HuH-7 (cell line): ENCODE data around the gene SPATA7.

Source experiments
- DNase-seq: peaks from one replicate; pipeline ENCODE4 v3.0.0; 2011; ENCODE audit warnings: low spot score

The SPATA7 gene

DNA sequence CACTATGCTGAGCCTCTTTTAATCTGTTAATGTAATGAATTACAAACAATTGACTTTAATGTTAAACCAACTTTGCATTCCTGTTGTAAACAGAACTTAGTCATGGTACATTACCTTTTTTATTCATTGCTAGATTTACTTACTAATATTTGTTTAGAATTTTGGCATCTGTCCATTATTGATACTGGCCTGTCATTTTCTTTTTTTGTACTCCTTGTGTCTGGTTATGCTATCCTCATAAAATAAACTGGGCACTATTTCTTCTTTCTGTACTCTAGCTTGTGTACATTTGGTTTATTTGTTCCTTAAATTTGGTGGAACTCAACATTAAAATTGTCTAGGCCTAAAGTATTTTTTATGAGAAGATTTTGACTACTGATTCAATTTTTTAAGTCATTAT, 32.1 kb downstream of the SPATA7 start:
- DNase-seq: no peak

- DNase-seq: no peak
These were observed 34.7 kb downstream of the SPATA7 start for GRCh38 chr14:88420187-88420586.

- no peak for DNase-seq
These were observed 35.8 kb downstream of the SPATA7 start for GRCh38 chr14:88421286-88421685.

GRCh38 chr14:88422047-88422446, 36.6 kb downstream of the SPATA7 start:
- DNase-seq: no peak

DNA sequence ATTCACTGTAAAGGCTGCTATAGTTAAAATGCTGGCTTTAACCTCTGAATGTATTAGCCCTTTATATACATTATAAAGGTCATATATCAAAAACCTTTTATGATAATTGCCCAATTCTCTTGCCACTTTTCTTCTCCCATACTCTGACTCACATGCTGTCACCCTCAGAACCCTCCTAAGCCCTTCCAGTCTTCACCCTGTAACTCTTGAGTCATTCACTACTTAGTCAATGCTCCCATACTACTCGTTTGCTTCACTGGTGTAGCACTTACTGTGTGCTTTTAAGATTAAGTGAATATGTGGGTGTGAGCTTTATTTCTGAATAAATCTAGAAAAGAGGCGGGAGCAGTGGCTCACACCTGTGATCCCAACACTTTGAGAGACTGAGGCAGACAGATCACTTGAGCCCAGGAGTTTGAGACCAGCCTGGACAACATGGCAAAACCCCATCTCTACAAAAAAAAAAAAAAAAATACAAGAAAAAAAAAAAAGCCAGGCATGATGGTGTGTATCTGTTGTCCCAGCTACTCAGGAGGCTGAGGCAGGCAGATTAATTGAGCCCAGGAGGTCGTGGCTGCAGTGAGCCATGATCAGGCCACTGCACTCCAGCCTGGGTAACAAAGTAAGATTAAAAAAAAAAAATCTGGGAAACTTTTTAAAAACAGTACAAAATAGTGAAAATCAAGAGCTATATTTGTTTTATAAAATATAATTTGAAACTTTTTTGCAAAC, 37.6 kb downstream of the SPATA7 start:
- no peak for DNase-seq

DNA sequence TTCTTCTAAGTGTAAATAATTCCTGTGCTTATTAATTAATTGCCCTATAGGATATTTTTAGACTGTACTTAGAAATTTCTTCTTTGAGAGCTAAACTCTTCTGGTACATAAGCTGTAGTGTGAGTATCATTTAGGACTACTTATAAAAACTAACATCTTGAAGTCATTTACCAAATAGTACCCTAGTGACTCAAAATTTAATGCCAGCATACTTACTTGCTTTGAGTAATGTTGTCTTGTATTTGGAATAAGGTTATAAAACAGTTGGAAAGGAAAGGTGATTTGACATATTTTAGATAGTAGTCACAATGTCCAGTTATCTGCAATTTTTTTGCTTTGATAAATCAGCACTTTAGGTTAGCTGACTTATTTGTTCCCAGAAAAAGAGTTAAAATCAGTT, 39.1 kb downstream of the SPATA7 start:
- DNase-seq: no peak

- DNase-seq: no peak
These were observed 40.8 kb downstream of the SPATA7 start for GRCh38 chr14:88426271-88426670.

- no peak for DNase-seq
These were observed 45.5 kb downstream of the SPATA7 start for GRCh38 chr14:88430976-88431375.

- DNase-seq: no peak
These were observed 52.2 kb downstream of the SPATA7 start for GRCh38 chr14:88437658-88438057.

- no peak for DNase-seq
These were observed 53.6 kb downstream of the SPATA7 start for GRCh38 chr14:88439088-88439487.

- DNase-seq: no peak
These were observed 66.8 kb downstream of the SPATA7 start for GRCh38 chr14:88452231-88452630.

- DNase-seq: no peak
These were observed 69.4 kb downstream of the SPATA7 start for GRCh38 chr14:88454886-88455285.

DNA sequence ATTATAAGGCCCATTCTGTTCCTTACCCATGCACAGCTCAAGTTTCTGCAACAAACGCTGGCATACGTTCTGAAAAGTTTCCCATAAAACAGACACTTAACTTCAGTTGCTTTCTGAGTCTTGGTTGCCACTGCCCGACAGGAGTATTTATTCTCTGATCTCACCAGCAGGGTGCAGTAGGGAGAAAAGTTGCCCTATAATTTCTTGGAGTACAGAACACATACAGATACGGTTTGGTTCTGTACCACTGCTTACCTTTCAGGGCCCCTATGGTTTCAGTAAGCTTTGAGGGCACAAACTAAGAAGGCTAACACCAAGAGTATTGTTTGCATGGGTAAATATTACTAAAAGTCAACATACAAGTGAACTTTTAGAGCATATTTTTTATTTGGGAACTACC, 77.9 kb downstream of the SPATA7 start:
- peak; percentile 40 for DNase-seq

DNA sequence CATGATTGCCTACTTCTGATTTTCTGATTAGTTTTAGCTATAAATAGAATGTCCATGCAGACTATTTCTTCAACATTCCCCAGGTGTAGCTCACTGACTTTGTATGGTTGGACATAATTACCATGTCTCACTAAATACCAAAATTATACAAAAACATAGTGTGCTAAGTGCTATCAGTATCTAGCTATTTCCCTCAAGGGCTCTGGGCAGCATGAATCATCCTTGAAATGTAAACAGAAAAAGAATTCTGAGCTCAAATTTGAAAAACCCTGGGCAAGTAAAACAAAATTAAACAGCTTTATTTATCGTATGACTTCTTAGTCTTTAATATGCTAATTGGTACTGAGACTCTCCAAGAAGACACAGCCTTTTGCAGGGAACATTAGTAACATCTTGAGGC, 82.9 kb downstream of the SPATA7 start:
- DNase-seq: no peak

GRCh38 chr14:88470542-88471440, 85.3 kb downstream of the SPATA7 start:
- DNase-seq: no peak

- peak; percentile 39 for DNase-seq
These were observed 88.3 kb downstream of the SPATA7 start for GRCh38 chr14:88473791-88474190.

GRCh38 chr14:88476214-88476774, 90.8 kb downstream of the SPATA7 start:
- DNase-seq: no peak

DNA sequence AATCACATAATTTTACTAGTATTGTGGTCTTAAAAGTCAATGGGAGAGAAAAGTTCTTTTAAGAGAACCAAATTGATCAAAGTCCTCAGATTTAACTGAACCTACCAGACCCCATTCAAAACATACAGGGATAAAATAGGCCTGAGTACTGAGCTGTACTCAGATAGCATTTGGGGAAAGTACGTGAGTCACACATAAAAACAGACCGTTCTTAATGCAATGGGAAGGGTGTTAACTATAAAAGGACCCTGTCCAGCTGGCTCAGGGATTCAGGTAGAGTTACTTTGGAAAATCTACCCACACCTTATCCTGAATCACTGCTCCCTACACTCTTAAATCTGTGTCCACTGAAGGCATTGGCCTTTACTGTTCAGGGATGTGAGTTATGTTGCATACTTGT, 91.4 kb downstream of the SPATA7 start:
- no peak for DNase-seq

DNA sequence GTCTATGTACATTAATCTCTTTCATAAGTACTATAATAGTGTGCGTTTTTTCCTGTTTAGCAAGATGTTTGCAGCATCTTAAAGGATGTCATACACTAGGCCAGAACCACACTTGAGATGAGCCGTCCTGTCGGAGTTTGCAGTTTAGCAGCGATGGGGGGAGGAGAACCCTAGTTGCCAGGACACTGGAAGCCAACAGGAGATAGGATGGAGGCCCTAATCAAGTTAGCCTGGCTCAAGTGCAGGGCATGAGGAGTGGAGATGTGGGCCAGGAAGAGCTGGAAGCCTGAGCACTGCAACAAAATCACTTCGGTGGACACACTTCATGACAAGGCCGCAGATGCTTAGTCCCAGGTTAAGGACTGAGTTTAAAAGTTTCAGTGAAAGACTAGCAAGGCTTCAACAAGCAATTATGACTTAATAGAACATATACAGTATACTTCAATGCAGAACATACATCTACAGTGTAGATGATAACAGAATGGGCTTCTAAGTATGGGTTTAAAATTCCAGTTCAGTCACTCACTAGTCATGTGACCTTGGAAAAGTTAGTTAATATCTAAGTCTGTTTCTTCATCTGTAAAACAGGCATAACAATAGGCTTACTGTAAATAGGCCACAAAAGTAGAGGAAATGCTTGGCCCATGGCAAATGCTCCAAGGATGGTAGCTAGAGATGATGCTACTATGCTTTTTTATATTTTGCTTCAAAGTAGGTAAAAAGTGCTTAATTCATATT, 92.2 kb downstream of the SPATA7 start:
- no peak for DNase-seq

DNA sequence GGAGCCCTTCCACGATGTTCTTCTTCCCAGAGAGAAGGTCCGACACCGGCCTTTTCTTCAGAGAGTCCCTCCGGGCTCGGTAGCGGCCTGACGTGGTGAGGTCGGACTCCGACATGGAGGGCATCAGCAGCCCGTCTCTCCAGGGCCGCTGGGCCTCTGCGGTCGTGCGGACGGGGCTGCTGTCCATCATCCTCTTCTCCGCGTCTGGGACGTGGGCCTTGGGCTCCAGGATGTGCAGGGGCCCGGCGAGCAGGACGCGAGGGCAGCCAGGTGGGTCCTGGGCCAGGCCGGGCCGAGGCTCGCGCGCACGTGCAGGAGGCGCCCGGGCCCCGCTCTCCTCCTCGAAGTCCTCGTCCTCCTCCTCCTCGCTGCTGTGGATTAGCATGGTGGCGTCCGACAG, 93.5 kb downstream of the SPATA7 start:
- no peak for DNase-seq

DNA sequence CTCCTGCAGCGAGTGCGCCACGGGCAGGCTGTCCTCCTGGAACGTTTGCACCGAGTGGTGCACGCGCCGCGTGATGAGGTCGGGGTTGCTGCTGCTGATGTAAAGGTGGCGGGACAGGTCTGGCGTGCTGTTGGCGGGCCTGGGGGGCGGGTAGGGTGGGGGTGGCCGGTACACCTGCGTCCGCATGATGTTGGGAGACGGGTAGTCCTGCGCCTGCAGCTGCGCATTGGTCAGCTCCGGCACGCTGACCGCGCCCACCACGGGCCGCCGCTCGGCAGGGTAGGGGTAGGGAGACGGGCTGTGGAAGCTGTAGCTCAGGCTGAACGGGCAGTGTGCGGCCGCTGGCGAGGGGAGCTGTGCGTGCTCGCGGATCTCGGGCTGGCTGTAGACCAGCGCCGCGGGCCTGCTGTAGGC, 94.1 kb downstream of the SPATA7 start:
- no peak for DNase-seq

- no peak for DNase-seq
These were observed 95.6 kb downstream of the SPATA7 start for GRCh38 chr14:88481059-88481458.
